Large intestine (tissue), 3 donors: ENCODE data around the gene APOL2. TPM values are rescaled to one million over a fixed set of nuclear protein-coding genes. Genes with fewer than 3 reads are reported as not detected.
"Not testable (repeated sequence)": the region's sequence is repeated elsewhere in the genome, so short reads cannot be mapped to it uniquely, and the experiment has no call there.

Experiments
- DNase-seq, 2 donors: peaks; one replicate each; pipeline versions ENCODE4 v3.0.0 to v3.0.0-alpha.2; 2013
- H3K27ac ChIP-seq: one replicate; pipeline ENCODE4 v1.5.1; 2013; ENCODE audit warnings: low read length
- H3K27me3 ChIP-seq: 2 replicates; pipeline ENCODE4 v1.6.1; 2013; ENCODE audit warnings: low read length; ENCODE audit not compliant: control insufficient read depth, insufficient read depth
- H3K36me3 ChIP-seq: 2 replicates; pipeline ENCODE4 v1.6.1; 2013; ENCODE audit warnings: low read length; ENCODE audit not compliant: control insufficient read depth, insufficient read depth
- H3K4me1 ChIP-seq: one replicate; pipeline ENCODE4 v1.6.1; 2013; ENCODE audit warnings: low read length; ENCODE audit not compliant: control insufficient read depth, insufficient read depth
- H3K4me3 ChIP-seq: one replicate; pipeline ENCODE4 v1.5.1; 2013; ENCODE audit warnings: low read length
- H3K9me3 ChIP-seq: one replicate; pipeline ENCODE4 v1.6.1; 2013; ENCODE audit warnings: mild to moderate bottlenecking, low read depth, low read length, moderate library complexity; ENCODE audit not compliant: control insufficient read depth
- WGBS: methylation state at CpG from one replicate; pipeline ENCODE4 v1.1.5; 2013; ENCODE audit warnings: low lambda C conversion rate; ENCODE audit not compliant: insufficient coverage; 5-methylcytosine and 5-hydroxymethylcytosine counted together
- polyA plus RNA-seq: library from polyadenylated mRNA; unstranded; fragments of 120-200 nt; gene quantifications from one replicate; pipeline ENCODE4 v1.2.1, GENCODE V29; 2013

Gene APOL2
- polyA plus RNA-seq, 1 donor: 42.5 TPM

DNA sequence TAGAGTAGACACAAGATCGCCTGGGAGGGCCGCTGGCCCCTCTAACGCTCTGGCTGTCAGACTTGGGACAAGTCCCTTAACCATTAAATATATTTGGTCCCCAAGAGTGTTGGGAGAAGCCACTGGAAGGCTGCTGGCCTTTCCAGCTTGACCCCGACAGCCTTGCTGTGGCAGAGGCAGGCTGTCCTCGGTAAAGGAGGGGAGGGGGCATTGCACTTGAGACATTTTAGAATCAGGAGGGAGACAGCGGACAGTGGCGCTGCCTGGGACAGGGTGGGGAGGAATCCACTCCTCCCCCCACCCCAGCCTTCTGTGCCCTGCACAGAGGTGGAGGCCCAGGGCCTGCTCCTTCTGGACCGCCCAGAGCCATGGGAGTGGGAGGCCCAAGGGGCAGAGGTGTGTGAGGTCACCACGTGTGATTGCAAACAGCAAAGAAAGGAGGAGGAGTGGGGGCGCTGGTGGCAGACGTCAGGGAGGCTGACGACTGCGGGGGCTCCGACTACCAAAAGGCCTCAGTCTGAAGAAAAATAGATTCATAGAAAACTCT lies 42.5 kb upstream of the APOL2 start:
- no CpG with 5 or more reads among the region's 14 CpGs for WGBS
- peaks cover 59% of the 10 kb centered on the region for H3K36me3 ChIP-seq

DNA sequence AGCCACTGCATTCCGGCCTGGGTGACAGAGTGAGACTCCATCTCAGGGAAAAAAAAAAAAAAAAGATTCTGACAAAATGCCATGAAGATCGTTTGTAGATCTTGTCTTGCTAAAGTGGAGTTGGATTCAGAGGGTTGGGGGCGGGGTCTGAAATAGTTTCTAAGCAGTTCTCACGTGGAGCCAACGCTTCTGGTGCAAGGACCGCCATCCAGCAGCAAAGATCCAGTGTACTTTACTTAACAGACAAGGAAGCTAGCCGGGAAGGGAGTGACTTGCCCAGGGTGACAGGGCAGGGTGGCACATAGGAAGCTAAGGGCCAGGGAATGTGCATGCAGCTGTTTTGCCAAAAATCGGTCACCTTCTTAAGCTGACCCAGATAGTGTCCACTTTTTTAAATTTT lies 41.1 kb upstream of the APOL2 start:
- 90% methylated on average over 2 of the region's 8 CpGs for WGBS
- H3K4me1 ChIP-seq: peaks cover 9% of the 10 kb centered on the region
- H3K27ac ChIP-seq: no peak overlapping the region
- H3K4me3 ChIP-seq: no peak overlapping the region
- H3K27me3 ChIP-seq: no peaks in the 10 kb centered on the region
- no peaks in the 10 kb centered on the region for H3K9me3 ChIP-seq
- DNase-seq: no peak
- H3K36me3 ChIP-seq: peaks cover 45% of the 10 kb centered on the region

More for the DNA sequence above, 42.5 kb upstream of the APOL2 start:
- H3K27me3 ChIP-seq: no peaks in the 10 kb centered on the region
- no peak overlapping the region for H3K4me3 ChIP-seq
- peaks cover 9% of the 10 kb centered on the region for H3K4me1 ChIP-seq
- DNase-seq: no peak
- H3K27ac ChIP-seq: no peak overlapping the region
- H3K9me3 ChIP-seq: no peaks in the 10 kb centered on the region

DNA sequence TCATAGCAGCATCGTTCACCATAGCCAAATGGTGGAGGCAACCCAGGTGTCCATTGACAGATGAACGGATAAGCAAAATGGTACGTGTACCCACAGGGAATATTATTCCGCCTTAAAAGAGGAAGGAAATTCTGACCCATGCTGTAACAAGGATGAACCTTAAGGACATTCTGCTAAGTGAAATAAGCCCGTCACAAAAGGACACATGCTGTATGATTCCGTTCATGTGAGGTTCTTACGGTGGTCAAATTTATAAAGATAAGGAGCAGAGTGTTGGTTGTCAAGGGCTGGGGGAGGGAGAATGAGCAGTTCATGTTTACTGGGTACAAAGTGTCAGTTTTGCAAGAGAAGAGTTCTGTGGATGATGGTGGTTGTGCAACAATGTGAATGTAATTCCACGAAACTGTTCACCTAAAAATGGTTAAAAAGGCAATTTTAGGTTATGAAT lies 39.9 kb upstream of the APOL2 start:
- no peaks in the 10 kb centered on the region for H3K27me3 ChIP-seq
- H3K36me3 ChIP-seq: peaks cover 33% of the 10 kb centered on the region
- DNase-seq: peak; percentile 61 to 76
- H3K4me1 ChIP-seq: peaks cover 9% of the 10 kb centered on the region
- WGBS: 50% methylated on average over 1 of the region's 8 CpGs
- no peaks in the 10 kb centered on the region for H3K9me3 ChIP-seq
- H3K27ac ChIP-seq: peak overlapping the region; percentile 47
- no peak overlapping the region for H3K4me3 ChIP-seq

DNA sequence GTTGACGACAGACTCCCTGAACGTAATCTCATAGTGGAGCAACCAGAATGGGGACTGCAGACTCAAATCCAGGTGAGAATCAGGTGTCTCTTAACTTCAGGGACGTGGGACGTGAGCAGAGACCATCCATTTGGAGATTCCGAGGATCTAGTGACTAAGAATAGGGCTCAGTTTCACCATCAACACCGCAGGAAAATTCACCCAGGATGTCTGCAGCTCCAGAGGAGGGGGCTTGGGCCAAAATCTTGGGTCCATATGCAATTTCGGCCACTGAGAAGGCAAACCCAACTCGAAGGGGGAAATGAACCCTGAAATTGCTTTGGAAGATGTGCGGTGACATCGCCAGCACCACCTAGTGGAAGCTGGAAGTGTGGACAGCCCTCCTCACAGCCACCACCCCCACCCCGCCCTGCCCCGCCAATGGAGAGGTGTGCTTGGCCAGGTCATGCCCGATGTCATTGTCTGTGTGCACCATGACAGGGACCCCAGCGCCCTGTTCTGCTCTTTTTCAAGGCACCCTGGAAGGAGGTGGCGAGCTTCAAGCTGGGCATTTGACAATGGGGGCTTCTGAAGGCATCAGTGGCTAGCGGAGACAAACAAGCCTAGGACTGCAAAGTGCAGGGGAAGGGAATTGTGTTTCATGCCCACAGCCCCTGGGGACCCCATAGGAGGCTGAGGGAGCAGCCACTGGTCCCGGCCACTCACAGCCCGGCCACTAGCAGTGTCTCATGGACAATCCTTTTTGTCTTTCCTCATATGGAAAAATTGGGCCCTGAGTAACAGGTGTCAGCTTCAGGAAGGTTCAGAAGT lies 38.4 kb upstream of the APOL2 start:
- peaks cover 21% of the 10 kb centered on the region for H3K36me3 ChIP-seq
- H3K27ac ChIP-seq: no peak overlapping the region
- H3K9me3 ChIP-seq: no peaks in the 10 kb centered on the region
- H3K4me1 ChIP-seq: peaks cover 9% of the 10 kb centered on the region
- DNase-seq: peak in 1 of 2 donors; percentile 44
- no peak overlapping the region for H3K4me3 ChIP-seq
- whole genome bisulfite sequencing: no CpG with 5 or more reads among the region's 18 CpGs
- no peaks in the 10 kb centered on the region for H3K27me3 ChIP-seq

DNA sequence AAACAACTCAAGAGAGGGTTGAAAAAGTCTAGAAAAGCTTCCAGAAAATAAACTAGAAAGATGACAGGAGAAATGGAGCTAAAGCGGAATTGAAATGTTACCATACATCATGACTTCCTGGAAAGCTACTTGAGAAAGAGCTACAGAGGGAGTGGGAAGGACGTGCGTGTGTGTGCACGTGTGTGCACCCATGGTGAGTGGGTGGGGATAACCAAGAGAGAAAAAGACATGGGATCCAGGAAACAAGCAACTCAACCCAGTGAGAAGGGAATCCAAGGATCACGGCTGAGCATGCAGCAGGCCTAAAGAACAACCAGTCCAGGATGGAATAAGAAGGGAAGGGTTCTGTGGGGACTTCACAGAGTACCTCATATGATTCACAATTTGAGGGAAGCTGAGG lies 35.2 kb upstream of the APOL2 start:
- no peaks in the 10 kb centered on the region for H3K9me3 ChIP-seq
- peaks cover 9% of the 10 kb centered on the region for H3K4me1 ChIP-seq
- no peaks in the 10 kb centered on the region for H3K27me3 ChIP-seq
- H3K27ac ChIP-seq: no peak overlapping the region
- 100% methylated on average over 1 of the region's 5 CpGs for WGBS
- H3K36me3 ChIP-seq: no peaks in the 10 kb centered on the region
- no peak overlapping the region for H3K4me3 ChIP-seq
- no peak for DNase-seq

DNA sequence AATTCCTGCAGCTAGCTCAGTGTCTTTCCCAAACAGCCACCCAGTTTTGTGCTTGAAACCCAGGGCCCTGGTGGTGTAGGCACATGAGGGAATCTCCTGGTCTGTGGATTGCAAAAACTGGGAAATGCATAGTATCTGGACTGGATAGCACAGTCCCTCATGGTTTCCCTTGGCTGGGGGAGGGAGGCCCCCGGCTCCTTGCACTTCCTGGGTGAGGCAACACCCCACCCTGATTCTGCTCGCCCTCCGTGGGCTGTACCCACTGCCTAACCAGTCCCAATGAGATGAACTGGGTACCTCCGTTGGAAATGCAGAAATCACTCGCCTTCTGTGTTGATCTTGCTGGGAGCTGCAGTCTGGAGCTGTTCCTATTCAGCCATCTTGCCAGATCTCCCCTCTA lies 32.6 kb upstream of the APOL2 start:
- not testable (repeated sequence) for H3K27me3 ChIP-seq, H3K27ac ChIP-seq, H3K36me3 ChIP-seq, H3K4me1 ChIP-seq, DNase-seq, H3K9me3 ChIP-seq, H3K4me3 ChIP-seq
- WGBS: 72% methylated on average over 2 of the region's 5 CpGs

DNA sequence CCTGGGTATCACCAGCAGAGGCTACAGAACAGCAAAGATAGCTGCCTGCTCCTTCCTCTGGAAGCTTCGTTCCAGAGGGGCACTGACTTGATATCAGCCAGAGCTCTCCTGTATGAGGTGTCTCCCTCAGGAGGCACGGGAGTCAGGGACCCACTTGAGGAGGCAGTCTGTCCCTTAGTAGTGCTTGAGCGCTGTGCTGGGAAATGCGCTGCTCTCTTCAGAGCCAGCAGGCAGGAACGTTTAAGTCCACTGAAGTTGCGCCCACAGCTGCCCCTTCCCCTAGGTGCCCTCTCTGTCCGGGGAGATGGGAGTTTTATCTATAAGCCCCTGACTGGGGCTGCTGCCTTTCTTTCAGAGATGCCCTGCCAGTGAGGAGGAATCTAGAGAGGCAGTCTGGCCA lies 31.9 kb upstream of the APOL2 start:
- not testable (repeated sequence) for H3K27me3 ChIP-seq, H3K36me3 ChIP-seq, H3K9me3 ChIP-seq, H3K4me3 ChIP-seq, DNase-seq, H3K27ac ChIP-seq, H3K4me1 ChIP-seq
- no CpG with 5 or more reads among the region's 7 CpGs for WGBS

DNA sequence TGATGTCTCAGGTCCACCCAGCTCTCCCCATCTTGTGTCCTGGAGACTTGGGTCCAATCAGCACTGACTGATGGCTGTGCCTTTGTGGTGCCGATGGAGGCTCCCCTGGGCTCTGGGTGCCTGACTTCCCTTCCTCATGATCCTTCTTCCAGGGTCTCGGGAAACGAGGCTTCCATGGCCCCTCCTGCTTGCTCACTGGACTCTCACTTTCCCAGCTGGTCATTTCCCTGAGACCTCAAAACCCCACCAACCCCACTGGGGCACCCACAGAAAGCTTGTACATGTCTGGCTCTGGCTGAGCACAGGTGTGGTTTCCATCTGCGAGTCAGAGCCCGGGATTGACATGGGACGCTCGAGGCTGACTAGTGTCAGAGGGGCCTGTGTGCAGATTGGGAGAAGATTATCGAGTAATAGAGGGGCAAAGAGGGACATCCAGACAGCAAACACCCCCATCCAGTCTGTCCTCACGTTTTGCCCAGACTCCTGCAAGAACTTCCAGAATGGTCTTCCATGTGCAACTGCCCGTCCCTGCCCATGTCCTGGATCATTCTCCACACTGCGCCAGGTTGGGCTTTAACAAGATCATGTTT lies 28.7 kb upstream of the APOL2 start:
- H3K4me3 ChIP-seq: no peak overlapping the region
- no peak for DNase-seq
- no peaks in the 10 kb centered on the region for H3K27me3 ChIP-seq
- no peak overlapping the region for H3K27ac ChIP-seq
- no CpG with 5 or more reads among the region's 11 CpGs for WGBS
- peaks cover 3% of the 10 kb centered on the region for H3K36me3 ChIP-seq
- H3K4me1 ChIP-seq: no peaks in the 10 kb centered on the region
- H3K9me3 ChIP-seq: no peaks in the 10 kb centered on the region

DNA sequence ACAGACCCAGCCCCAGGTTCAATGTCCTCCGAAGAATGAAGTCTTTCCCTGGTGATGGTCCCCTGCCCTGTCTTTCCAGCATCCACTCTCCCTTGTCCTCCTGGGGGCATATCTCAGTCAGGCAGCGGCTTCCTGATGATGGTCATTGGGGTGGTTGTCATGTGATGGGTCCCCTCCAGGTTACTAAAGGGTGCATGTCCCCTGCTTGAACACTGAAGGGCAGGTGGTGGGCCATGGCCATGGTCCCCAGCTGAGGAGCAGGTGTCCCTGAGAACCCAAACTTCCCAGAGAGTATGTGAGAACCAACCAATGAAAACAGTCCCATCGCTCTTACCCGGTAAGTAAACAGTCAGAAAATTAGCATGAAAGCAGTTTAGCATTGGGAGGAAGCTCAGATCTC lies 27.7 kb upstream of the APOL2 start:
- no CpG with 5 or more reads among the region's 4 CpGs for WGBS
- Histone ChIP-seq H3K4me3 (no peak overlapping the region), H3K36me3 (peaks cover 3% of the 10 kb centered on the region), H3K9me3 (no peaks in the 10 kb centered on the region), H3K27me3 (no peaks in the 10 kb centered on the region), H3K27ac (no peak overlapping the region), H3K4me1 (no peaks in the 10 kb centered on the region)
- DNase-seq: no peak

DNA sequence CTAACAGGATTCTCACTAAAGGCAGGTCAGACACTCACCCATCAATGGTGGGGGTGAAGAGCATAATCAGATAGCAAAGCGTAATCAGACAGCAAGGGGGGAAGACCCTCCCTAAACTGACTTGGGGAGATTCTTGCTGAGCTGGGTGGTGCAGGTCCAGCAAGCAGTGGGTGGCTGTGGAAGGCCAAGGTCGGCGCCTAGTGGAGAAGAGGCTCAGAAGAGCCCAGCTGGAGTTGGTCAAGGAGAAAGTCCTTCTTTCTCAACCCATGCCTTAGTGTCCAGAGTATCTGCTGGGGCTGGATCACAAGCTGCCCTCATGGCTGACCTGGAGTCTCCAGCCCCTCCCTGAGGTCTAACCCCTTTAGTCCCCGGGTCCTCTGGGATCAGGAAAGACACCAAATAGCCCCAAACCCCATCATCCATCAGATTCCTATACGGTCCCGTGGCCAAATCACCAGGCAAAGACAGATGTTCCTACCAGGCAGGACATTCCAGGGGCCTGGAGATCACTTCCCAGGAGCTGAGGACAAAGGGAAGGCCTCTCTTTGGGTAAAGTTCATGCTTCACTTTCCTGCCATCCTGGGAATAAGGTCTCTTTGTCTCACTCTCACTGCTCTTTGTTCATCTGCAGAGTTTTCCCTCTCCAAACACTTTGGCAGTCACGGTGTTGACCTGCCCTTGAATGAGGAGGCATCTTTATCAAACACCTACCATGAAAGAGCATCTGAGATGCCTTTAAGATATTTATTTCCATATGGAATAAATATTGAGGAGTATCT lies 24.7 kb upstream of the APOL2 start:
- 80% methylated on average over 1 of the region's 7 CpGs for WGBS
- not testable (repeated sequence) for H3K4me3 ChIP-seq, H3K27me3 ChIP-seq, DNase-seq, H3K36me3 ChIP-seq, H3K9me3 ChIP-seq, H3K27ac ChIP-seq, H3K4me1 ChIP-seq
